HUES64 (cell line): ENCODE results near the gene CACNA1A.
"Not testable (repeated sequence)": the region's sequence is repeated elsewhere in the genome, so short reads cannot be mapped to it uniquely, and the experiment has no call there.

ENCODE experiments used
- H3K27ac ChIP-seq: 2 replicates; pipeline ENCODE4 v1.7.0; 2013; ENCODE audit warnings: low read depth, low read length, inconsistent platforms
- H3K27me3 ChIP-seq: 2 replicates; pipeline ENCODE4 v1.6.1; 2013; ENCODE audit warnings: mild to moderate bottlenecking, low read length; ENCODE audit not compliant: insufficient read depth
- H3K36me3 ChIP-seq: 2 replicates; pipeline ENCODE4 v1.6.1; 2013; ENCODE audit warnings: mild to moderate bottlenecking, low read length; ENCODE audit not compliant: insufficient read depth
- H3K4me1 ChIP-seq: 2 replicates; pipeline ENCODE4 v1.6.1; 2013; ENCODE audit warnings: mild to moderate bottlenecking, low read length, moderate library complexity; ENCODE audit not compliant: insufficient read depth
- H3K4me3 ChIP-seq: 2 replicates; pipeline ENCODE4 v1.5.1; 2013; ENCODE audit warnings: mild to moderate bottlenecking, low read length, moderate library complexity
- H3K9ac ChIP-seq: 2 replicates; pipeline ENCODE4 v1.6.1; 2013; ENCODE audit warnings: mild to moderate bottlenecking, low read depth, low read length
- H3K9me3 ChIP-seq: 2 replicates; pipeline ENCODE4 v1.6.1; 2013; ENCODE audit warnings: low read depth, low read length; ENCODE audit not compliant: insufficient read depth
- WGBS: fragments of 150-250, 120-280 bp; methylation state at CpG from one replicate; pipeline ENCODE4 v1.1.7; 2013; ENCODE audit warnings: missing lambda C conversion rate; 5-methylcytosine and 5-hydroxymethylcytosine counted together

The CACNA1A gene

GRCh38 chr19:13209484-13210338 lies 296.6 kb downstream of the CACNA1A start:
- 0 out of 2 replicates have a peak, but pooled peaks cover 4% of the 10 kb centered on the region for H3K4me1 ChIP-seq
- H3K9me3 ChIP-seq: no peaks in the 10 kb centered on the region
- WGBS: 86% methylated on average over 13 of the region's 13 CpGs

GRCh38 chr19:13208672-13209483 lies 297.4 kb downstream of the CACNA1A start:
- 86% methylated on average over 52 of the region's 52 CpGs for WGBS
- no peaks in the 10 kb centered on the region for H3K9me3 ChIP-seq
- 0 out of 2 replicates have a peak, but pooled peaks cover 4% of the 10 kb centered on the region for H3K4me1 ChIP-seq
- no peaks in the 10 kb centered on the region for H3K27me3 ChIP-seq
- H3K4me3 ChIP-seq: no peak overlapping the region
- no peaks in the 10 kb centered on the region; the same call in 1 of the 2 replicates for H3K36me3 ChIP-seq
- no peak overlapping the region for H3K9ac ChIP-seq
- H3K27ac ChIP-seq: no peak overlapping the region

More at GRCh38 chr19:13209484-13210338, 296.6 kb downstream of the CACNA1A start:
- H3K36me3 ChIP-seq: no peaks in the 10 kb centered on the region; the same call in 1 of the 2 replicates
- H3K4me3 ChIP-seq: no peak overlapping the region
- H3K27me3 ChIP-seq: no peaks in the 10 kb centered on the region
- no peak overlapping the region for H3K27ac ChIP-seq
- H3K9ac ChIP-seq: no peak overlapping the region

- no peak overlapping the region for H3K27ac ChIP-seq
- 0 out of 2 replicates have a peak, but pooled peaks cover 4% of the 10 kb centered on the region for H3K4me1 ChIP-seq
- no peaks in the 10 kb centered on the region for H3K9me3 ChIP-seq
- no peaks in the 10 kb centered on the region for H3K27me3 ChIP-seq
- H3K4me3 ChIP-seq: no peak overlapping the region
- H3K36me3 ChIP-seq: no peaks in the 10 kb centered on the region; the same call in 1 of the 2 replicates
- H3K9ac ChIP-seq: no peak overlapping the region
- 80% methylated on average over 25 of the region's 39 CpGs for WGBS
Observed at GRCh38 chr19:13207846-13208671, 298.2 kb downstream of the CACNA1A start.

- H3K9ac ChIP-seq: no peak overlapping the region
- H3K4me1 ChIP-seq: 0 out of 2 replicates have a peak, but pooled peaks cover 4% of the 10 kb centered on the region
- no peaks in the 10 kb centered on the region for H3K9me3 ChIP-seq
- H3K27me3 ChIP-seq: no peaks in the 10 kb centered on the region
- no peak overlapping the region for H3K27ac ChIP-seq
- WGBS: 92% methylated on average over 79 of the region's 79 CpGs
- H3K4me3 ChIP-seq: no peak overlapping the region
- H3K36me3 ChIP-seq: no peaks in the 10 kb centered on the region; the same call in 1 of the 2 replicates
Observed at GRCh38 chr19:13207237-13207845, 298.9 kb downstream of the CACNA1A start.

DNA sequence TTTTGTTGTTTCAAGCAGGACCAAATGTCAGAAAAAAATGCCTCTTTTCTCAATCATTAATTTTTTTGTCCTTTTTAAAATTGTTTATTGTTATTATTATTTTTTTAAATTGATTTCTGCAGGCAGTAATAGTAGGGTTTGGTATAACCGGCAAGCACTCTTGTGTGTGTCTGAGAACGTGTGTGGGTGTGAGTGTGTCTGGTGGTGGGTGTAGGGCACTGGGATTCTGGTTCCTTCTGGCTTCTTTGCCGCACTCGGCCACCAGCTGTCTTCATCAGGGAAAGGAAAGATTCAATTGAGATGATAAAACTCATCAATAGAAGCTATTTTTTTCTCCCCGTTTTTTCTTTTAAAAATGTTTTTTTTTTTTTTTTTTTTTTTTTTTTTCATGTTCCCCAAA lies 299.7 kb downstream of the CACNA1A start:
- Histone ChIP-seq H3K4me3 (no peak overlapping the region), H3K27me3 (no peaks in the 10 kb centered on the region), H3K9ac (no peak overlapping the region), H3K4me1 (0 out of 2 replicates have a peak, but pooled peaks cover 4% of the 10 kb centered on the region), H3K27ac (no peak overlapping the region), H3K36me3 (no peaks in the 10 kb centered on the region; the same call in 1 of the 2 replicates), H3K9me3 (no peaks in the 10 kb centered on the region)
- over 99% methylated on average over 4 of the region's 5 CpGs for WGBS

GRCh38 chr19:13202112-13202511 lies 304.2 kb downstream of the CACNA1A start:
- not testable (repeated sequence) for H3K4me1 ChIP-seq, H3K27me3 ChIP-seq, H3K36me3 ChIP-seq, H3K27ac ChIP-seq, H3K4me3 ChIP-seq, H3K9ac ChIP-seq, H3K9me3 ChIP-seq
- 96% methylated on average over 7 of the region's 7 CpGs for whole genome bisulfite sequencing

DNA sequence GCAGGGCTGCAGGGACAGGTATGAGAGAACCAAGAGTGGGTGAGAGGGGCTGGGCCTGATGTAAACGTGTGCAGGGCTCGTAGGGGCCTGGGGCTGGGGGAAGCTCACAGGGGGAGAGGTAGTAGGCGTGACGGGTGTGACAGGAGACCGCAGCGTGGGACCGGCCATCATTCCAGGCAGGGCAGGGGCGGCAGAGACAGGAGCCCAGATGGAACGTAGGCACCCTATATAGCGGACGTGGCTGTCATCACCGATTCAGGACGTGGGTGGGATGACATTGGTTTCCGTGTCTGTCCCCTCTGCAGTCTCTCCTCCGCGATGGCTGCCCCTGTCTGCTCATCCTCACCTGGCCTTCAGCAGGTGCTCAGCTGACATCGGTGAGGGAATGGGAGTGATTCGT lies 307.6 kb downstream of the CACNA1A start:
- no peaks in the 10 kb centered on the region for H3K27me3 ChIP-seq
- WGBS: 91% methylated on average over 18 of the region's 18 CpGs
- H3K9ac ChIP-seq: no peak overlapping the region

DNA sequence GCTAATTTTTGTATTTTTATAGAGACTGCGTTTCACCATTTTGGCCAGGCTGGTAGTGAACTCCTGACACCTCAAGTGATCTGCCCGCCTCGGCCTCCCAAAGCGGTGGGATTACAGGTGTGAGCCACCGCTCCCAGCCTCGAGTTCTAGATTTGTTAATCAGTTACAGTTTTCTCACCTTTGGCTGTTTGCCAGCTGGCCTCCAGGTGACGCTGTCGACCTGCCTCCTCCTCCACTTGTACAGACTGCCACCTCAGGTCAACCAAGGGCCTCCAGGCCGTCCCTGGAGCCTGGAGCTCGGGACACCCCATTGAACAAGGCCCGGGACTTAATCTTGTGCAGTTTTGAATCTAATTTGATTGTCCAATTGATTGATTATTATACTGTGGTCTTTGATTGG lies 310.6 kb downstream of the CACNA1A start:
- H3K9me3 ChIP-seq: no peaks in the 10 kb centered on the region
- H3K27me3 ChIP-seq: no peaks in the 10 kb centered on the region
- no peak overlapping the region for H3K4me3 ChIP-seq
- H3K36me3 ChIP-seq: no peaks in the 10 kb centered on the region
- WGBS: 61% methylated on average over 11 of the region's 11 CpGs
- H3K4me1 ChIP-seq: no peaks in the 10 kb centered on the region
- H3K9ac ChIP-seq: no peak overlapping the region
- no peak overlapping the region for H3K27ac ChIP-seq

More for the DNA sequence above, 307.6 kb downstream of the CACNA1A start:
- Histone ChIP-seq H3K4me1 (no peaks in the 10 kb centered on the region), H3K36me3 (no peaks in the 10 kb centered on the region), H3K4me3 (no peak overlapping the region), H3K27ac (no peak overlapping the region), H3K9me3 (no peaks in the 10 kb centered on the region)

DNA sequence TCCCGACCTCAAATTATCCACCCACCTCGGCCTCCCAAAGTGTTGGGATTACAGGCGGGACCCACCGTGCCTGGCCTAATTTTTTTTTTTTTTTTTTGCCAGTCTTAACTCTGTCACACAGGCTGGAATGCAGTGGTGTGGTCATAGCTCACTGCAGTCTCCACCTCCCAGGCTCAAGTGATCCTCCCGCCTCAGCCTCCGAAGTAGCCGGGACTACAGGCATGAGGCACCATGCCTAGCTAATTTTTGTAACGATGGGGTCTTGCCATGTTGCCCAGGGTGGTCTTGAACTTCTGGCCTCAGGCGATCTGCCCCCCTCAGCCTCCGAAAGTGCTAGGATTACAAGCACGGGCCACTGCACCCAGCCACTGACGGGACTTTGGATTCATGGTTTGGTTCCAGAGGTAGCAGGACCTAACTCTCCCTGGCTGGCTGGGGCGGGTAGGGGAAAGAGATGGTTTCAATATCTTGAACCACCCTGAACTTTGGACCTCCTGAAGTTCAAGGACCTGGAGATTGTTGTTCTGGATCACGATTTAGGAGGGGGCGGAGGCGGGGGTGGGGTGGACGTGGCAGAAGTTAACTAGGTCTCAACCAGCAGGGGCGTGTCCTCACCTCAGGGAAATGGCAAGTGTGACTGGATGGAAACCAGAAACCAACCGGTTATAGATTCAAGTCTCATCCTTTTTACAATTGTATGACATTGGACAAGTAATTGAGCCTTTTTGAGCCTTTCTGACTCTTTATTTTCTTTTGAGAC lies 315.3 kb downstream of the CACNA1A start:
- no peaks in the 10 kb centered on the region for H3K9me3 ChIP-seq
- H3K4me1 ChIP-seq: no peaks in the 10 kb centered on the region
- no peak overlapping the region for H3K4me3 ChIP-seq
- WGBS: 83% methylated on average over 19 of the region's 19 CpGs
- no peaks in the 10 kb centered on the region for H3K36me3 ChIP-seq
- H3K9ac ChIP-seq: no peak overlapping the region
- H3K27me3 ChIP-seq: no peaks in the 10 kb centered on the region
- no peak overlapping the region for H3K27ac ChIP-seq

DNA sequence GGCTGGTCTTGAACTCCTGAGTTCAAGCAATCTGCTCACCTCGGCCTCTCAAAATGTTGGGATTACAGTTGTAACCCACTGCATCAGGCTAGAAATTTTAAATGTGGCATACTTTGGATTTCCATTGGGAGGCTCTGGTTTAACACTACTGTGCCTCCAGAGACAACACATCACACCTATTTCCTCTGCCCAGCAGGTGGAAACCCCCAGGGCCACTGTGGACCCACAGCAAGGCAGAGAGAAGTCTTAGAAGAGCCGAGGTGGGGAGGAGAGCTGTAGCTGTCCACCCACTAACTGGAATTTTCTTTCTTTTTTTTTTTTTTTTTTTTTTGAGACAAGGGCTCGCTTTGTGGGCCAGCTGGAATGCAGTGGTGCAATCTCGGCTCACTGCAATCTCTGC lies 316.7 kb downstream of the CACNA1A start:
- no peaks in the 10 kb centered on the region for H3K36me3 ChIP-seq

More for the DNA sequence above, 316.7 kb downstream of the CACNA1A start:
- H3K9me3 ChIP-seq: no peaks in the 10 kb centered on the region
- no peak overlapping the region for H3K4me3 ChIP-seq
- H3K4me1 ChIP-seq: no peaks in the 10 kb centered on the region
- WGBS: 89% methylated on average over 3 of the region's 4 CpGs
- H3K27me3 ChIP-seq: no peaks in the 10 kb centered on the region
- H3K27ac ChIP-seq: no peak overlapping the region
- H3K9ac ChIP-seq: no peak overlapping the region
